ENCODE results near the gene CNST.

Gene CNST

DNA sequence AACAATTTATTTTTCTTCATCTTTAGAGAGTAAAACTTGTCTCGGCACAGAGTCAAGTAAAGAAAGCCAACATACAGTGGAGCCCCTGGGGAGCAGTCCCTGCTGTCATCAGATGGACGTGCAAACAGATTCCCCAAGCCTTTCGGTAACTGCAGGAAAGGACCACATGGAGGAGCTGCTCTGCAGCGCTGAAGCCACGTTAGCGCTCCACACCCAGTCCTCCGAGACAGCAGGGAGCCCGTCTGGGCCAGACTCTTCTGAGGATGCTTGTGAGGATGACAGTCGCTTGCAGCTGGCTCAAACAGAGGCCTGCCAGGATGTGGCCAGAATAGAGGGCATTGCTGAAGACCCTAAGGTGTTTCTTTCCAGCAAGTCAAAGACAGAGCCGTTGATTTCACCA lies 80.9 kb downstream of the CNST start:
- TF ChIP-seq POLR2A (IDR thresholded peaks at IDR 0.05; ENCODE audit: low read depth, low read length) = no peak
- FAIRE-seq = no peak
- DNase-seq (ENCODE audit: insufficient read length, low spot score) = no peak

DNA sequence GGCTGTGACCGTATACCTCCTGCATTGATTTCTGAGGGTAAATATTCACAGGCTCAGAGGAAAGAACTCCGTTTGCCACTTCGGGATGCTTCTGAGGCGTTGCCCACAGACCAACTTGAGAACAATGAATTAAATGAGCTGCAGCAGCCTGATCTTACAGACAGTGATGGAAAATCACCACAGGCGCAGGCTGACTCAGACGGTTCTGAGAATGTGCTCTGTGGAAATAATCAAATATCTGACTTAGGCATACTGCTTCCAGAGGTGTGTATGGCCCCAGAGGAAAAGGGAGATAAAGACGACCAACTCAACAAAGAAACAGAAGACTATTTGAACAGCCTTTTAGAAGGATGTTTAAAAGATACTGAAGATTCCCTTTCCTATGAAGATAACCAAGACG lies 81.3 kb downstream of the CNST start:
- FAIRE-seq = no peak
- no peak for DNase-seq (ENCODE audit: insufficient read length, low spot score)
- no peak for TF ChIP-seq PAX5 (IDR thresholded peaks at IDR 0.05; ENCODE audit: insufficient read depth, low read length, severe bottlenecking)
- no peak for TF ChIP-seq TAF1 (IDR thresholded peaks at IDR 0.05; ENCODE audit: low read depth, low read length)
- no peak for TF ChIP-seq POU2F2 (IDR thresholded peaks at IDR 0.05; ENCODE audit: low read depth, low read length)
- no peak for TF ChIP-seq POLR2AphosphoS5 (IDR thresholded peaks at IDR 0.05; ENCODE audit: low read depth, low read length)
- TF ChIP-seq SPI1 (IDR thresholded peaks at IDR 0.05; ENCODE audit: low read depth, low read length) = no peak
- no peak for TF ChIP-seq POLR2A (IDR thresholded peaks at IDR 0.05; ENCODE audit: low read depth, low read length)

- FAIRE-seq (peak; percentile 57), DNase-seq (ENCODE audit: insufficient read length, low spot score) (no peak)
- no peak for TF ChIP-seq POLR2AphosphoS5 (IDR thresholded peaks at IDR 0.05; ENCODE audit: low read depth, low read length)
These were observed 84.9 kb downstream of the CNST start for GRCh38 chr1:246651012-246651695.

GRCh38 chr1:246658567-246658966 lies 92.3 kb downstream of the CNST start:
- TF ChIP-seq POLR2AphosphoS5 (IDR thresholded peaks at IDR 0.05; ENCODE audit: low read depth, low read length) = no peak
- TF ChIP-seq SPI1 (IDR thresholded peaks at IDR 0.05; ENCODE audit: low read depth, low read length) = no peak
- no peak for TF ChIP-seq TAF1 (IDR thresholded peaks at IDR 0.05; ENCODE audit: low read depth, low read length)
- no peak for TF ChIP-seq PAX5 (IDR thresholded peaks at IDR 0.05; ENCODE audit: insufficient read depth, low read length, severe bottlenecking)
- no peak for TF ChIP-seq POLR2A (IDR thresholded peaks at IDR 0.05; ENCODE audit: low read depth, low read length)
- no peak for TF ChIP-seq POU2F2 (IDR thresholded peaks at IDR 0.05; ENCODE audit: low read depth, low read length)
- no peak for DNase-seq (ENCODE audit: insufficient read length, low spot score)
- no peak for FAIRE-seq

- FAIRE-seq = no peak
- TF ChIP-seq POLR2A (IDR thresholded peaks at IDR 0.05; ENCODE audit: low read depth, low read length) (no peak), TAF1 (IDR thresholded peaks at IDR 0.05; ENCODE audit: low read depth, low read length) (no peak), POLR2AphosphoS5 (IDR thresholded peaks at IDR 0.05; ENCODE audit: low read depth, low read length) (no peak), POU2F2 (IDR thresholded peaks at IDR 0.05; ENCODE audit: low read depth, low read length) (no peak), PAX5 (IDR thresholded peaks at IDR 0.05; ENCODE audit: insufficient read depth, low read length, severe bottlenecking) (no peak), SPI1 (IDR thresholded peaks at IDR 0.05; ENCODE audit: low read depth, low read length) (no peak)
- no peak for DNase-seq (ENCODE audit: insufficient read length, low spot score)
These were observed 93.4 kb downstream of the CNST start for GRCh38 chr1:246659594-246660140.

- no peak for DNase-seq (ENCODE audit: insufficient read length, low spot score)
- FAIRE-seq = no peak
- TF ChIP-seq SPI1 (IDR thresholded peaks at IDR 0.05; ENCODE audit: low read depth, low read length) = no peak
- TF ChIP-seq PAX5 (IDR thresholded peaks at IDR 0.05; ENCODE audit: insufficient read depth, low read length, severe bottlenecking) = no peak
- TF ChIP-seq POU2F2 (IDR thresholded peaks at IDR 0.05; ENCODE audit: low read depth, low read length) = no peak
- no peak for TF ChIP-seq POLR2A (IDR thresholded peaks at IDR 0.05; ENCODE audit: low read depth, low read length)
- no peak for TF ChIP-seq POLR2AphosphoS5 (IDR thresholded peaks at IDR 0.05; ENCODE audit: low read depth, low read length)
- TF ChIP-seq TAF1 (IDR thresholded peaks at IDR 0.05; ENCODE audit: low read depth, low read length) = no peak
These were observed 95.2 kb downstream of the CNST start for GRCh38 chr1:246661451-246661850.

DNA sequence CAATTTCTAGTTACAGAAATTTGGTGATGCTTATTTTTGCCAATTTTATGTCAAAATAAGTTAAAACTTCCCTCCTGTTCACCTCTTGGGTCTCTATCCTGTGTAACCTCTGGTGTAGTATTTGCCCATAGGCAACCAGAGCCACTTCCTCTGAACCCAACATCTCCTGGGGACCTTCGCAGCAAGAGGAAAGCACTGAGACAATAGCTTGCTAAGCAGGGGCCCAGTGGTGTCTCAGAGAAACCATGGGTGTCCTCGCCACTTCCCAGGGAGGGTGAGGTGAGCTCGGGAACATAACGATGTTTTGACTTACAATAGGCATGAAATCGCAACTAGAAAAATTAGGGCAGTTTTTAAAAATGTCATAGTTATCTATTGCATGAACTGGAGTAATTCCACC lies 101.5 kb downstream of the CNST start:
- DNase-seq (ENCODE audit: insufficient read length, low spot score) (no peak), FAIRE-seq (no peak)
- TF ChIP-seq TAF1 (IDR thresholded peaks at IDR 0.05; ENCODE audit: low read depth, low read length) (no peak), POLR2A (IDR thresholded peaks at IDR 0.05; ENCODE audit: low read depth, low read length) (no peak), PAX5 (IDR thresholded peaks at IDR 0.05; ENCODE audit: insufficient read depth, low read length, severe bottlenecking) (no peak), POU2F2 (IDR thresholded peaks at IDR 0.05; ENCODE audit: low read depth, low read length) (no peak), POLR2AphosphoS5 (IDR thresholded peaks at IDR 0.05; ENCODE audit: low read depth, low read length) (no peak), SPI1 (IDR thresholded peaks at IDR 0.05; ENCODE audit: low read depth, low read length) (no peak)

GRCh38 chr1:246669659-246670058 lies 103.4 kb downstream of the CNST start:
- DNase-seq (ENCODE audit: insufficient read length, low spot score) (no peak), FAIRE-seq (no peak)
- no peak for TF ChIP-seq POLR2A (IDR thresholded peaks at IDR 0.05; ENCODE audit: low read depth, low read length)

DNA sequence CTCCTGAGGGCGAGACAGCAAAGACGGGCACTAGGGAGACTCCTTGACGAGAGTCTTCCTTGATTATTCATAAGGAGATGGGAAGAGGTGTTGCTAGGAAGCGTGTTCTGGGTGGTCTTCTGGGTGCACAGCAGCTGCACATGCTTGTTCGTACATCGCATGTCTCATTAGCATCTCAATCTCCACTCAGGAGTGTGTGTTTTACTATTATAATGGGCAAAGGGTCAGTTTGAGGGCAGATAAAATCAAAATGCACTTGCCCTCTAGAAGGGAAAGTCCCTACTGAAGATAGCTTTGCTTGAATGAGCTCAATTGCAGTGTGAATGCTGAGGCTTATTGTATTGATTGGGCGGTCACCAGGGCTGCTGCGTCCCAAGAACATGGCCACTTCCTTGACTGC lies 107.8 kb downstream of the CNST start:
- peak; percentile 40 for FAIRE-seq
- no peak for DNase-seq (ENCODE audit: insufficient read length, low spot score)
- TF ChIP-seq SPI1 (IDR thresholded peaks at IDR 0.05; ENCODE audit: low read depth, low read length) (no peak), POLR2AphosphoS5 (IDR thresholded peaks at IDR 0.05; ENCODE audit: low read depth, low read length) (no peak), TAF1 (IDR thresholded peaks at IDR 0.05; ENCODE audit: low read depth, low read length) (no peak), PAX5 (IDR thresholded peaks at IDR 0.05; ENCODE audit: insufficient read depth, low read length, severe bottlenecking) (no peak), POU2F2 (IDR thresholded peaks at IDR 0.05; ENCODE audit: low read depth, low read length) (no peak), POLR2A (IDR thresholded peaks at IDR 0.05; ENCODE audit: low read depth, low read length) (no peak)

GRCh38 chr1:246677842-246678241 lies 111.6 kb downstream of the CNST start:
- FAIRE-seq (no peak), DNase-seq (ENCODE audit: insufficient read length, low spot score) (no peak)
- TF ChIP-seq TAF1 (IDR thresholded peaks at IDR 0.05; ENCODE audit: low read depth, low read length) (no peak), POLR2A (IDR thresholded peaks at IDR 0.05; ENCODE audit: low read depth, low read length) (no peak), PAX5 (IDR thresholded peaks at IDR 0.05; ENCODE audit: insufficient read depth, low read length, severe bottlenecking) (no peak), POLR2AphosphoS5 (IDR thresholded peaks at IDR 0.05; ENCODE audit: low read depth, low read length) (no peak), POU2F2 (IDR thresholded peaks at IDR 0.05; ENCODE audit: low read depth, low read length) (no peak), SPI1 (IDR thresholded peaks at IDR 0.05; ENCODE audit: low read depth, low read length) (no peak)
